ENCODE measurements around the gene SGCD.

SGCD gene

DNA sequence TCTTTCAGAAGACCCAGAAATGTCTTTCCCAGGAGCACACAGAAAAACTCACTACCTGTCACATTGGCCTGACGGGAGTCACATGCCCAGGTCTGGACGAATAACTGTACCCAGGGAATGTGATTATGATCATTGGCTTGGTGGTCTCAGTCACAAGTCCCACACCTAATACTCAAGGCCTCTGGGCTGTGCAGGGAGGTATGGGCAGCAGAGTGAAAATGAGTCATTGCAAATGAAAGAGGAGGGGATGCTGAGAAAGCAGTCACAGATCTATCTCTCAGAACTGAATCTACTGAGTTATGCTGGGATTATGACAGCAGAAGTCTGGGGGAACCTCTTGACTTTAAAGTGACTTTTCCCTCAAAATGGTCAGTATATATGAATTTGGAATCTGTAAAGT lies 36.9 kb downstream of the SGCD start:
- no peak for DNase-seq

DNA sequence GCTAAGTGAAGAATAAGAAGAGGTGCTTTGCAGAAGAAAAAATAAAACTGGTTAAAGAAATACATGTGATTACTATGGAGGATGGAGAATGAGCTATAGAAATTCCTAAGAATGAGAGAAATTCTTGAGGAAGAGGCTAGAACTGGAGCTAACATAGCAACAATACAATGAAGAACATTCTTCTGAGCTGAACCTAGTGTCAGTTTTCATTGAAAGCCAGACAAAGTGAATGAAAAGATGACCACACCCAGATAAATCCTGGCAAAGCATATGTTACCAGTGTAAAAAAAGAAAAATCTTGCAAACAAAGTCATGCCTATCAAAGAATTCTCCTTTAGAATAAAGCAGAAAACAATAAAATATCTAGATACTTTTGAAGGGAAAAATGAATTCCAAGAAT lies 39.6 kb downstream of the SGCD start:
- no peak for DNase-seq

DNA sequence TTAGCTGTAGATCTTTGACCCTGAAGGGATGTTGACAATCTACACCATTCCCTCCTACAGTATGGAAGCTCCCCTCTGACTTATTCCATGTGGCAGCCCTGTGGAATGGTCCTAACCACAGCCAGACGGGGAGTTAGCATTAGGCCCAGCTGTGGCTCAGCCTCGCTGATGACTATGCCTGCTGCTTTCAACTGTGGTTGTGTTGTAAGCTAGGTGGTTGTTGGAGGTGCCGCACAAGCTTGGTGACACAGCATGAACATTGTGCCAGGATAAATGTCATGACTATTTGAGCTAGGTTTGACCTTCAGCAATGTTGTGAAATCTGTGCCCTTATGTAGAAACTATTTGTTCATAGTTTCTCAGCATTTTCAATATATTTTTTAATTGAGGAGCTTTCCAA lies 40.6 kb downstream of the SGCD start:
- no peak for DNase-seq

DNA sequence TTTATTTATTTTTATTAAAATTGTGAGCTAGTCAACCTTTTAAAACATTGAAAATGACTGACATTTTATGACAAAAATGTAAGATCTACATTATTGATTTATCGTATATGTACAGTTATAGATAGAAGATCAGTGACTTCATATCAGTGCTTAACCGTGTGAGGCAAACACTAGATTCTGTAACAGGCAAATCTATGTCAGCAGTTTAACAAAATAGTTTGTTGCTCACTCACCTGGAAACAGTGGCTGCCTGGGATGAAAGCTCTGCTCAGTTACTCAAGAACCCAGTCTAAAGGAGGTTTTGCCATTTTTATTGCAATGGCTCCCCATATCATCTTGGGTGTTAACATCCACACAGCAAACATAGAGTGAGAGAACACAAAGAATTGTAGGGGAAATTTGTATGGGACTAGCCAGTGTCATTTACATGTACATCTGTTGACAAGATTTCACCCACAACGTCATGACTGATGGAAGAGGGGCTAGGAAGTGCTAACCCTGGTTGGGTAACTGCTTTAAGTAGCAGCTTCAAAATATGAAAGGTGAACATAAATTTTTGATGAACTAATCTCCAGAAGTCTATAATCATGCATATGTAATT lies 49.0 kb downstream of the SGCD start:
- no peak for DNase-seq

DNA sequence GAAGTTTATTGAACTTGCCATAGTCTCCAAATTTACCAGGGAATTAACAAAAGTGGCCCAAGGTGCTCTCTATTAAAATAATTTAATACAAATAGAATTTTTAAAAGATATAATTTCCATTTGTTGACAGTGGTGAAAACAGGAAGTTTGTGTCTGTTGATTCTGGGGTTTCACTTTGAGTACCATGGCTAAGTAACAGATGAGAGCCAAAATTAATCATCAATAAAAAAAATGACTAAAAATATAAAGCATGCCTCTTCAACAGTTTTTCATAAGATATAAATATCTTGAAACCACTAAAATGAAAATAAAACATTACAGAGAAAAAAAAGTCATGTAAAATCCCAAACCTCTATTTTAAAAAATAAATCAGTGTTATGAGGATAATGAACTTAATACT lies 49.8 kb downstream of the SGCD start:
- no peak for DNase-seq

DNA sequence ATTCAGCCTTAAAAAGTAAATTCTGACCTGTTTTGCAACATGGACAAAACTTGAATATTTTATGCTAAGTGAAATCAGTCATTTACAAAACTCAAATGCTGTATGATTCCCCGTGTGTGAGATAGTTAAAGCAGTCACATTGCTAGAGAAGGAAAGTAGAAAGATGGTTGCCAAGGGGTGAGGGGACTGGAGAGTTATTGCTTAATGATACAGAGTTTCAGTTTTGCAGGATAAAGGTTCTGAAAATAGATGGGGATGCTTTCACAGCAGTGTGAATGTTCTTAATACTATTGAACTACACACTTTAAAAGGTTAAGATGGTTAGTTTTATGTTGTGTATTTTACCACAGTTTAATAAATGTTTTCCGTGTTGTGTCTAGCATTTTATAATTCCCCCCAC lies 51.2 kb downstream of the SGCD start:
- DNase-seq: no peak

DNA sequence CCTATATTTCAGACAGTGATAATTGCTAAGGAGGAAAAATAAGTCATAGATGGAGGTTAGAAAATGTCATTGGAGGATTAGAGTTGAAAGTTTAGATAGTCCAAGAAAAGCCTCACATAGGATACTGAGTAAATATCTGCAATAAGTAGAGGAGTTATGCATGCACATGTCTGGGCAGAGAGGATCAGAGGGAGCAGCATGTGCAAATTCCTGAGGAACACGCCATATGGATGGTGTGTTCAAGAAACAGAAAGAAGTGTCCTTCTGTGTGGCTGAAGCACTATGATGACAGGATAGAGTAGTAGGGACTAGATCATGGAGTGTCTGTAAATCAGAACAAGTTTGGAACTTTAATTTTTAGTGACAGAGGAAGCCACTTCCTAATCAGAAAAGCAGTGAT lies 52.2 kb downstream of the SGCD start:
- no peak for DNase-seq

DNA sequence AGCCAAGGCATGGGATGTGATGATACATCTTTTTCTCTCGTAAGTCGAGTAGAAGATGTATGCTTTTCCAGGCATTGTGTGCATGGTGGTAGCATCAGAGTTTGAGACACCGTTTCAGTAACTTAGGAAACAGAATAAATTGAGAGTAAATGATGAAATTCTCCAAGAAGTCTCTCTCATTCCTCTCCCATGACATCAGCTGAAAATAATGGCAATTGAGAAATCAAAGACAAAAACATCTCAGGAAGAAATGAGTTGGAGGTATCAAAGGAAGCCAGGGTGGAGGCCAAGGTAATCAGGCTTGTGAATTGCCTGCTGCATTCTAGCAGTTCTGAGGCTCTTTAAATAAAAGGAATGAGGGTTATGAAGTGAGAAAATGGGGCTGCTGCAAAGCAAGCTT lies 53.9 kb downstream of the SGCD start:
- no peak for DNase-seq

DNA sequence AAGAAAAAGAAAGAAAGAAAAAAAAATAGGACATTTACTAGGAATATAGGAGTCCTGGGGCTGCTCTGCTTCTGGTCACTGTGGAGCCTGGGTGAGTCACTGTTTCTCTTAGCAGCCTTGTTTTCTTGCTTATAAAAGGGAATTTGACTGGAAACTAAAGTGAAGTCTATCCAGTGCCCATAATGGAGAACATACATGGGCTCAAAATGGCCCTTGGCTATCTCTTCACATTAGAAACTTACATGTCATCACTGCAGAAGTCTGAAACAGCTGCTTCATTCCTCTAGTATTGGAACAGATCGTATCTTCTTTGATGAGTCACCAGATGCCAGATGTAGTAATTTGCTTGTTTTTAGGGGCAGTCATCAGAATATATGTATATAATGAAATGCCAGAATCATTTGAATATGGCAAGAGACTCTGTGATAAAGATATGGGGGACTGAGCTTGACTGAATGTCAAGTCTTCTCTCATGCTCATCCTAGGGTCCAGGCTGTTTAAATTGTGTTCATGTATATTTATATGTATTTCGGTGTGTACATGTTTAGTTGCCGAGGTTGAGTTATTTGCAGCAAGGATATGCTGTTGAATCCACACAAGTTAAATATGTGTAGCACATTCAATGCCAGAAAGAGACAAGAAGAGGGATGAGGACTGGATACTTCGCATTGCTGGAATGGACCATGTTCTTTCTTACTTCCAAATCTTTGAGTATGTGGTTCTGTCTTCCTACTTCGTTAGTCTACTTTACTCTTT lies 56.7 kb downstream of the SGCD start:
- DNase-seq: no peak

DNA sequence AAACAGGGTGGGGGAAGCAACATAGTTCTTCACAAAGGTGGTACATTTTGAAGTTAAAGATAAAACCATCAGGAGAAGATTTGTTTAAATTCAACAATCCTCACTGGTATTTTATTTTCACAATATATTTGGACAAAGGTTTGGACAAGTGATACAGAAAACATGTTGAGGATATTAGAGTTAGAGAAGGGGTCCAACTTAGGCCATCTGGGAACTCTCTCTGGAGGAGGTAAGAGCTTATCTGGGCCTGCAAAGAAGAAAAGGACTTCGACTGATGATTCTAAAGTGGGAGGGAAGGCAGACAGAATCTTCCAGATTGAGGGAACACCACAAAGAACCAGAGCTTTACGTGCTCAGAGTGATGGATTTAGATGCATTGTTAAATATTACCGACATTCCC lies 58.5 kb downstream of the SGCD start:
- no peak for DNase-seq

DNA sequence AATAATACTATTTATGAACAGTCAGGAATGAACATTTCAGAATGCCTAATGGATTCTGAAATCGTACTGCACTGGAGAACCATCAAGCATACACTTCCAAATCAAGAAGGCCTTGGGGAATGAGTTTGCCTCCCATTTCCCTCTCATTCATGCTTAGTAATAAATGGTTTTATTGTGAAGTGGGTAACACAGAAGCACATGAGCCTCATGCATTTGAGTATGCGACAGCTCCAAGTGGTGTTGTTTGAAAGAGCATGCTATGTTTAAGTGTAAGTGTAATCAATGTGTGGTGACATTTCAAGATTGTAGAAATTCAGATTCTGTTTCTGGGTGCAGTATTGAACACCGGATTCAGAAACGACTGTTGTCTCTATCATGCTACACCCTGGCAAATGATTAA lies 60.0 kb downstream of the SGCD start:
- DNase-seq: no peak

DNA sequence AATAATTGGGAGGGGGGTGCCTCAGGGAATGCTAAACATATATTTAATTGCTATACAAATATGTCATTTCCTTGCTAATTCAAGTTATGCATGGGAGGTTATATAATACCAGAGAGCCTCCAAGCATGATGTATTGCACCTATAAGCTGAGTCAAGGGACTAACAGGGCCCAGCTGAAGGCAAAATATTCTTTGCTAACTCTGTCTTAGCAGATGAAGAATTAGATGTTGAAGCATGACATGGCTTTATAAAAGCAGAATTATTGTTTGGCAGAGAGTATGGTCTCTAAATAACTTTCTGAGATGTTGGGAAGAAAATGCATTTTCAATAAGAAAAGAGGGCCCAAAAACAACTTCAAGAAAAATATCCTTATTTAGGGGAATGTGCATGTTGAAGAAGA lies 60.4 kb downstream of the SGCD start:
- DNase-seq: no peak

DNA sequence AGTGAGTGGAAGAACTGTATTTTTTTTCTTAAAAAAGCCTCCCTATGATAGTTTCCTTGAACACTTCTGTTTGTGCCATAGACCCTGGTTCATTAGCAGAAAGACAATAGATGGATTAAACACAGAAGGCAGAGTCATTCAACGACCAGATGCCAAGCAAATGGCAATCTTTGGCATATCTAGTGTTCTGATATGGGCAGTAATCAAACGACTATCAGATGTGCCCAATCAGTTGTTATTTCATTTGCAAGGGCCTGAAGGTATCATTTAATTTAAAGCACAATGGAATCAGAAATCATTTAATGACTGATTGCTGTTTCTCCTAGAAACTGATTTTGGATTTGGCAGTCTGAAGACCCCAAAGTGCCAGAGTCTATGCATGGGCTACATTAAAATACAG lies 61.3 kb downstream of the SGCD start:
- DNase-seq: no peak

DNA sequence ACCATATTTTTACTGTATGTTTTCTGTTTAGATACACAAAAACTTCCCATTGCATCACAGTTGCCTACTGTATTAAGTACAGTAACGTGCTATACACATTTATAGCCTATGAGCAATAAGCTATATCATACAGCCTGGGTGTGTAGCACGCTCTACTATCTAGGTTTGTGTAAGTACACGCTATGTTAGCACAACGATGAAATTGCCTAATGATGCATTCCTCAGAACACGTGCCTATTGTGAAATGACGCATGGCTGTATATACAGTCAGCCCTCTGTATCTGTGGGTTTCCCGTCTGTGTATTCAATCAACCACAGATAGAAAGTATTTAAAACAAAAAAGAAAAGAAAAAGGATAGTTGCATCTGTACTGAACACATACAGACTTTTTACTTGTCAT lies 64.2 kb downstream of the SGCD start:
- DNase-seq: no peak

DNA sequence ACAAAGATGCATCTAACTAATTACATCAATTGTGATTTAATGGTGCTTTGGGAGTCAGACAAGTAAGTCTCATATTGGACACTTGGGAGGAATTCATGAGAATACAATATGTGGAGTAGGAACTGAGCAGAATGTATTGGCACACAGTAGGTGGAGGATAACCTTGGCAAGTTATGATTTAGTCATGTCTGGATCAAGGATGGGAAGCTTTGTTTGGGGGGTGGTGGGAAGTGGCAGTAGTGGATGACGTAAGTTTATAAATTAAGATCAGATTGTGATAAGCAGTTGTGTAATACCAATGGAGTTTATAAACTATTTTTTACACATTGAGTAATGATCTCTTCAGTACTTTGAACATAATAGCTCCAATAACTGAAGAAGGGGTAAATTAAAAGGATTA lies 67.0 kb downstream of the SGCD start:
- no peak for DNase-seq

DNA sequence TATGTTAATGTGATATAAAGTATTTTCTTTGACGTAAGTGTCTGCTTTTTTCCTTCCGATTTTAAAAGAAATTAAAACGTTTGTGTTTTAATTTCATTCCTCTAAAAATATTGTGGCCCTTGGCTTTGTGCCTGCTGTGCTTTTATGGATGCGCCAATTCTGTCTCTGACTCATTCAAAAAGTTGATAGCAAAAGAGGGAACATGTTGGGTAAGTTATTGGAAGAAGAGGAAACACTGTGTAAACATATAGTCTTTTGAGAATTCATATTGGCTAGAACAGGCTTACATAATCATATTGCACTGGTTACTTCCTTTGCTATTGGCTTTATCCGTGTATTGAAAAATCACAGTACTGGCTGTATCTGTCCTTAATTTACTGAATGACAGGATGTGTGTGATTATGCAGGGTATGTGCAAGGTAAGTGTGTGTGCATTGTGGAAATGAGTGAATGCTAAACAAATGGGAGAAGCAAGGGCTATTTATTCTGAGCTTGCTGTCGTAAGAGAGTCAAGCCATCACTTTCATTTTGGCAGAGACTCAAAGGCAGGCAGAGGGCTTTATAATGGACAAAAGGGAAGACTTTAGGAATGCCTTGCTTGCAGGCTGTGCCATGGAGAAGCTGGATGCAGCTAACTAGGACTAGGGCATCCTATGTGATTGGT lies 67.8 kb downstream of the SGCD start:
- DNase-seq: no peak

DNA sequence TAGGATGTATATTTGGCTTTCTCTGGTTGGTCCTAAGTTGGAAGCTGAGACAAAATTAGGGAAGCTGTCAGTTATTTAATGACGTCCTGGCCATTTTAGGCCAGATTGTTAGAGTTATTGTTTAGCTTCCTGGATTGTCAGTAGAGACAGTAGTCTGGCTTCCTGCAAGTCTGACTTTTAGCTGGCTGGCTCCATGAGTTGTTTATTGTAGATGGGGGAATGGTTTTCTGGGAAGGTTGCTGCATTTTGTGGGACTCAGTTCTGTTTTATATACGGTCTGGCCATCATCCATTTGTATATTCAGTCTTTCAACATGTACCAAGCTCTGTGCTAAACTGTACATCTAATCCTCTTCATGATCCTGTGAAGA lies 68.3 kb downstream of the SGCD start:
- no peak for DNase-seq

DNA sequence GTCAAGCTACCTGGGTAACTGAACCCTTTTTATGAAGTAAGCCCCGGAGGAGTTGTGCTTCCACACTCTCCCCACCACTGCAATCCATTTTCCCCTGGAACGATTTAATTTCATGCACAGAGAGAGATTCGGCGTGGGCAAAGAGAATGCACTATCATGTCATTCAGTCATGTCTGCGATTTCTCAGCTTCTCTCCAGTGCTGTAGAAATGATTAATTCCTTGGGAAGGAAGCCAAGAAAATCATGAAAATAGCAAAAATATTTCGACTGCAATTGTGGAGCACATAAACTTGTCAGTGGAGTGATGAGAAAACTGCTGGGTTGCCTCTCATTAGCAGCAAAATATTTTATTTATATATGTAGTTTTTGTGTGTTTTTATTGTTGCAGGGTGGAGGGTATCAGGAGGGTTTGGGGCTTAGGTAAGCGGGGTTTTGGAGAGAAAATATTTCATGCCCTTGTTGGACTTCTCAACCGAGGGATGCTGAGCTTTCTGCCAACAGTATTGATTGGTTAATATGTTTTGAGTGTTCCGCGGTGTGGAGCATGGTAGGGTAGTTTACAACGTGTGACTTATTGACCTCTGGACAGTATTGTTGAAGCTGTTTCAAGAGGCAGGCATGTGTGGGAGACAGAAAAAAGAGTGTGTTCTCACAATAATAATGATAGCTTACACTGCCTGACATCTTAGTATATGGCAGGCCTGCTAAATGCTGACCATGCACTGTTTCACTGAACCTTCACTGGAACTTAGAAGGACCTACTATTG lies 69.3 kb downstream of the SGCD start:
- no peak for DNase-seq

DNA sequence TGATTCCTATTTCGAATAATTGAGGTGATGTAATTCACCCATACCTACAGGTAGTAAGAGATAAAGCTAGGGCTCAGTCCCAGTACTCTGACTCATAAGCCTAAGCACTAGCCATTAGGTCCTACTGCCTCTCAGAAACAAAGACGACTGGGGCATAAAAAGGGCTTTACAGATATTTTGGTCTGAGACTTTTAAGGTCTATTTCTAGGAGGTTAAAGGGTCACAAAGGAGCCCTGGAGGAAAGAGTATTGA lies 69.8 kb downstream of the SGCD start:
- no peak for DNase-seq

DNA sequence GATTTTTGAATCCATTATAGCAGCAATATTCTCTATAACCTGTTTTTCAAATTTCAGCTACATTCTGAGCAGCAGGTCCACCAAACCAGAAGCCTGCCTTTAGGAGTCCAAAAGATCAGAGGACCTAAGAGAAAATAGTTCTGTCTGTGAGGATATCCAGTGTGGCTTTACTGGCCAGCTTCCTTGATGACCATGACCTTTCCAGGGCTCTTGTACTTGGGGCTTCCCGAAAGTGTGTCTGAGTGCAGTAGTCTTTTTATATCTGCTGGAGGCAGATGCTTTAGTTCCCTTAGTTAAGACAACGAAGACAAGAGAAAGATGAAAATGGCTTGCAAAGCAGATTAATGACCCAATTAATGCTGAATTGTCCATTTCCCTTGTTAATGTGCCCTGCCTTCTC lies 72.4 kb downstream of the SGCD start:
- DNase-seq: no peak

DNA sequence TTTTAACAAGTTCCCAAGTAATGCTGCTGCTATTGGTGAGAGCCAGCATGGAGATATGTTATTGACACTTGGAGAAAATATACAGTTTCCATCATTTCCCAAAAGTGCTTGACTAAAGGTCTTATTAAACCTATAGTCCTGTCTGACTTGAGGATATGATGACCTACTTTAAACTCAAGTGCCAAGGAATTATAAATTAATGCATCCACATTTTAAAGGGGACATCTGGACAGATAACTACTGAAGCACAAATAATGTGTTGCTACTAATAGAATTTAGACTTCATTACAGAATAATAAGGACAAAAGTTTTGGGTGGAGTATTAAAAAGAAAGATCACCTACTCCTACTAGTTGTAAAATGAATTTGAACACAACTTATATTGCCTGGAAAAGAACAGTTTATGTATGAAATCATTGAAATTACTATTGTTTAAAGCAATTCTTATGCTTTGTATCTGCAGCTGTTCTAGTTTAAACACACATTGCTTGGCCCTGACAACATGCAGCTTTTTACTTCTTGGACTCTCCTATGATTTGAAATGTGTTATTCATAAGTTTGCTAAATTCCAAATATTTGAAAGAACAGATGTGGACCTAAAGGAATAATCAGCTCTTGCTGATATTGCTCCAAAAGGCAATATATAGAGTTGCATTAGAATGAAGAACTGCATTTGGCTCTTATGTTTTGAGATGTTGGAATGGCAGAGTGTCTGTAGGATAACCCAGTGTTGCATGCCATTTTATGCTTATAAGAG lies 73.4 kb downstream of the SGCD start:
- no peak for DNase-seq

DNA sequence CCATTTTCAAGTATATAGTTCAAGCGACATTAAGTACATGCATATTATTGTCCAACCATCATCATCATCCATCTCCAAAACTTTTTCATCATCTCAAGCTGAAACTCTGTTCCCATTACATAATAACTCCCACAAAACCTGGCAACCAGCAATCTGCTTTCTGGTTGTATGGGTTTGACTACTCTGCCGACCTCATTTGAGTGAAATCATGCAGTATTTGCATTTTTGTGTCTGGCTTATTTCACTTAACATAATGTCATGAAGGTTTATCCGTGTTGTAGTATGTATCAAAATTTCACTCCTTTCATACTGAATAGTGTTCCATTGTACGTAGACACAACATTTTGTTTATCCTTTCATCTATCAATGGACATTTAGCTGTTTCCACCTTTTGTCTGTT lies 74.8 kb downstream of the SGCD start:
- no peak for DNase-seq

DNA sequence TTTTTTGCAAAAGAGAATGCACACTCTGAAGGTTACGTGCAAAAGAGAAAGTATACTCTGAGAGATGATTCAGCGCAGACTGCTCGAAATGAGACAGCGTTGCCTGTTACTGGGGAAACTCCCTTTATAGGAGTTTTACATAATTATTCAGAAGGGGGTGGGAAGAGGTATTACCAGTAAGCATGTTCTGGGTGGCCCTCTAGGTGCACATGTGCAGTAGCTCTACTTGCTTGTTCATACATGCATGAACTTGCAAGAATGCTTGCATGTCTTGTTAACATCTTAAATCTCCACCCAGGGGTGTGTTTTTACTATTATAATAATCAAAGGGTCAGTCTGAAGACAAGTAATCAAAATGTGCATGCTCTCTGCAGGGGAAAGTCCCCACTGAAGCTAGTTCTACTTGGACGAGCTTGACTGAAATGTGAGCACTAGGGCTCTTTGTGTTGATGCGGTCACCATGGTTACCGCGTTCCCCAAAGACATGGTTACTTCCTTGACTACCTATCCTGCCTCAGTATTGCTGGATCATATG lies 75.5 kb downstream of the SGCD start:
- no peak for DNase-seq

All from activated CD8-positive, alpha-beta memory T cell treated with anti-CD3 and anti-CD28 coated beads, Interleukin-2, amount 50 U/mL, for 4 hours (primary cell).